Ishikawa (cell line): Measurements from ENCODE around the gene AVP.

Source experiments
- CEBPB ChIP-seq: IDR thresholded peaks from 2 replicates; pipeline ENCODE4 v1.6.1; 2012
- CREB1 ChIP-seq: IDR thresholded peaks from 2 replicates; pipeline ENCODE4 v1.6.1; 2012; ENCODE audit warnings: low read depth
- EGR1 ChIP-seq: IDR thresholded peaks from 2 replicates; pipeline ENCODE4 v1.6.1; 2012
- EP300 ChIP-seq: IDR thresholded peaks from 2 replicates; pipeline ENCODE4 v1.6.1; 2012; ENCODE audit warnings: borderline replicate concordance
- NFIC ChIP-seq: IDR thresholded peaks from 2 replicates; pipeline ENCODE4 v1.6.1; 2012
- RAD21 ChIP-seq: IDR thresholded peaks from 2 replicates; pipeline ENCODE4 v1.6.1; 2012; ENCODE audit warnings: low read depth
- TAF1 ChIP-seq: IDR thresholded peaks from 2 replicates; pipeline ENCODE4 v1.6.1; 2012; ENCODE audit warnings: low read depth, mild to moderate bottlenecking
- TEAD4 ChIP-seq: IDR thresholded peaks from 2 replicates; pipeline ENCODE4 v1.6.1; 2012
- YY1 ChIP-seq: IDR thresholded peaks from 2 replicates; pipeline ENCODE4 v1.6.1; 2012; ENCODE audit warnings: low read depth
- ZBTB7A ChIP-seq: IDR thresholded peaks from 2 replicates; pipeline ENCODE4 v1.6.1; 2012; ENCODE audit warnings: low read depth
- TF ChIP-seq, protein P1 (sequence below): IDR thresholded peaks from 2 replicates; pipeline ENCODE4 v1.6.1; 2012; ENCODE audit warnings: low read depth, mild to moderate bottlenecking
- TF ChIP-seq, protein P2 (sequence below): IDR thresholded peaks from 2 replicates; pipeline ENCODE4 v1.6.1; 2012

DNA sequence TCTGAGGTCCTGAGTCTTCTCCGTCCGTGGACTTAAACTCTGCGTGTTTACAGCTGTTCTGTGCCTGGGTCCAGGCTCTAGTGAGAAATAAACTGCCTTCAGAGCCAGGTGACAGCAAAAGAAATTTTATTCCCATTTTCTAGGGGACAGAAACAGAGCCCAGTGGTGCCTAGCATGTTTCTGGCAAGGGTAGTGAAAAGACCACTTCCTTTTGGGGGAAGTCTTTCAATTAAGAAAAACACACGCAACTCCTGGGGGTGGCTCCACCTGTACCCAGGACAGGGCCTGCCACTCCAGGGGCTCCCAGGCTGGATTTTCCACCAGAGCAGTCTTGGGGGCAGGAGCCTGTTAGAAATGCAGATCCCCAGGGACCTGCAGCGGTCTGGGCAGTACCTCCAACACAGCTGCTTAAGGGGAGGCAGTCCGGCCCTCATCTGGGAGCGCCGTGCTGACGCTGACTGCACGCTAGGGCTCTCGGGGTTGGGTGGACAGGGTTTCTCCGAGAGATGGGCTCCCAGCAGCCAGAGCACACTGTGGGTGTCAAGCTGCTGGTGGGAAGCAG lies 23.0 kb upstream of the AVP start:
- TF ChIP-seq ZBTB7A (no peak), TEAD4 (no peak), YY1 (no peak), CEBPB (no peak), EGR1 (no peak), EP300 (no peak), RAD21 (no peak), NFIC (no peak), TAF1 (no peak), CREB1 (no peak)
- TF ChIP-seq, protein P1, sequence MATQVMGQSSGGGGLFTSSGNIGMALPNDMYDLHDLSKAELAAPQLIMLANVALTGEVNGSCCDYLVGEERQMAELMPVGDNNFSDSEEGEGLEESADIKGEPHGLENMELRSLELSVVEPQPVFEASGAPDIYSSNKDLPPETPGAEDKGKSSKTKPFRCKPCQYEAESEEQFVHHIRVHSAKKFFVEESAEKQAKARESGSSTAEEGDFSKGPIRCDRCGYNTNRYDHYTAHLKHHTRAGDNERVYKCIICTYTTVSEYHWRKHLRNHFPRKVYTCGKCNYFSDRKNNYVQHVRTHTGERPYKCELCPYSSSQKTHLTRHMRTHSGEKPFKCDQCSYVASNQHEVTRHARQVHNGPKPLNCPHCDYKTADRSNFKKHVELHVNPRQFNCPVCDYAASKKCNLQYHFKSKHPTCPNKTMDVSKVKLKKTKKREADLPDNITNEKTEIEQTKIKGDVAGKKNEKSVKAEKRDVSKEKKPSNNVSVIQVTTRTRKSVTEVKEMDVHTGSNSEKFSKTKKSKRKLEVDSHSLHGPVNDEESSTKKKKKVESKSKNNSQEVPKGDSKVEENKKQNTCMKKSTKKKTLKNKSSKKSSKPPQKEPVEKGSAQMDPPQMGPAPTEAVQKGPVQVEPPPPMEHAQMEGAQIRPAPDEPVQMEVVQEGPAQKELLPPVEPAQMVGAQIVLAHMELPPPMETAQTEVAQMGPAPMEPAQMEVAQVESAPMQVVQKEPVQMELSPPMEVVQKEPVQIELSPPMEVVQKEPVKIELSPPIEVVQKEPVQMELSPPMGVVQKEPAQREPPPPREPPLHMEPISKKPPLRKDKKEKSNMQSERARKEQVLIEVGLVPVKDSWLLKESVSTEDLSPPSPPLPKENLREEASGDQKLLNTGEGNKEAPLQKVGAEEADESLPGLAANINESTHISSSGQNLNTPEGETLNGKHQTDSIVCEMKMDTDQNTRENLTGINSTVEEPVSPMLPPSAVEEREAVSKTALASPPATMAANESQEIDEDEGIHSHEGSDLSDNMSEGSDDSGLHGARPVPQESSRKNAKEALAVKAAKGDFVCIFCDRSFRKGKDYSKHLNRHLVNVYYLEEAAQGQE = no peak
- TF ChIP-seq, protein P2, sequence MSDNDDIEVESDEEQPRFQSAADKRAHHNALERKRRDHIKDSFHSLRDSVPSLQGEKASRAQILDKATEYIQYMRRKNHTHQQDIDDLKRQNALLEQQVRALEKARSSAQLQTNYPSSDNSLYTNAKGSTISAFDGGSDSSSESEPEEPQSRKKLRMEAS = no peak
